Thyroid gland (tissue), 4 donors: ENCODE measurements around the gene DTNB.

ENCODE experiments used
- POLR2A ChIP-seq, 2 donors: fragments of 450-650 bp; IDR thresholded peaks; one replicate each; pipeline ENCODE4 v1.6.1; 2017; ENCODE audit warnings: antibody characterized with exemption in 2 of 2, mild to moderate bottlenecking in 2 of 2, moderate library complexity in 1 of 2
- TF ChIP-seq, protein P1 (sequence below), 6 experiments: fragments of 200-600 bp in 3 of 6; fragments of 450-650 bp in 3 of 6; sonication (generic) in 3 of 6; IDR thresholded peaks; one replicate each; pipeline ENCODE4 v1.5.1; 2016 to 2019; ENCODE audit warnings: antibody characterized with exemption in 6 of 6, mild to moderate bottlenecking in 2 of 6, inconsistent platforms in 1 of 6, moderate library complexity in 1 of 6

DNA sequence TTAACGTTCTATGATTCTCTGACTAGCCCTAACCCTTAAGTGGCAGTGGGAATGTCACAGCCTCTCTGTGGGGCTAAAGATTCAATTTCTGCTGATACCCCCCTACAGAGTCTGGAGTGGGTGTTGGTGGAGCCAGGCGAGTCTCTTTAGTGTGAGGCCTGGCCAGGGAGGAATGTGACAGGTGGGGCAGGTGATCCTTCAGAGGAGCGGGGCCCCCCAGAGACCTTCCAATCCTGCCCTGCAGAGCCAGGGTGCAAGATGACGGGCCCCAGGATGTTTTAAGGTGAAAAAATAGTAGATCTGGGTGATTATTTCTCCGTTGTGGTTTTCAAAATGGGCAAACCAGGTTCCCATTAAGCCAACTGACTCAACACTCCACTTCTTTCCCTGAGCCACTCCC lies 303.5 kb downstream of the DTNB start:
- TF ChIP-seq POLR2A (IDR thresholded peaks at IDR 0.05), result no peak
- TF ChIP-seq, protein P1, sequence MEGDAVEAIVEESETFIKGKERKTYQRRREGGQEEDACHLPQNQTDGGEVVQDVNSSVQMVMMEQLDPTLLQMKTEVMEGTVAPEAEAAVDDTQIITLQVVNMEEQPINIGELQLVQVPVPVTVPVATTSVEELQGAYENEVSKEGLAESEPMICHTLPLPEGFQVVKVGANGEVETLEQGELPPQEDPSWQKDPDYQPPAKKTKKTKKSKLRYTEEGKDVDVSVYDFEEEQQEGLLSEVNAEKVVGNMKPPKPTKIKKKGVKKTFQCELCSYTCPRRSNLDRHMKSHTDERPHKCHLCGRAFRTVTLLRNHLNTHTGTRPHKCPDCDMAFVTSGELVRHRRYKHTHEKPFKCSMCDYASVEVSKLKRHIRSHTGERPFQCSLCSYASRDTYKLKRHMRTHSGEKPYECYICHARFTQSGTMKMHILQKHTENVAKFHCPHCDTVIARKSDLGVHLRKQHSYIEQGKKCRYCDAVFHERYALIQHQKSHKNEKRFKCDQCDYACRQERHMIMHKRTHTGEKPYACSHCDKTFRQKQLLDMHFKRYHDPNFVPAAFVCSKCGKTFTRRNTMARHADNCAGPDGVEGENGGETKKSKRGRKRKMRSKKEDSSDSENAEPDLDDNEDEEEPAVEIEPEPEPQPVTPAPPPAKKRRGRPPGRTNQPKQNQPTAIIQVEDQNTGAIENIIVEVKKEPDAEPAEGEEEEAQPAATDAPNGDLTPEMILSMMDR (IDR thresholded peaks at IDR 0.05), result no peak
